ENCODE data around the gene ASB16. TPM values are rescaled to one million over a fixed set of nuclear protein-coding genes. Genes with fewer than 3 reads are reported as not detected.

Gene ASB16
- polyA plus RNA-seq, 1 donor from 2014 or later = not detected

DNA sequence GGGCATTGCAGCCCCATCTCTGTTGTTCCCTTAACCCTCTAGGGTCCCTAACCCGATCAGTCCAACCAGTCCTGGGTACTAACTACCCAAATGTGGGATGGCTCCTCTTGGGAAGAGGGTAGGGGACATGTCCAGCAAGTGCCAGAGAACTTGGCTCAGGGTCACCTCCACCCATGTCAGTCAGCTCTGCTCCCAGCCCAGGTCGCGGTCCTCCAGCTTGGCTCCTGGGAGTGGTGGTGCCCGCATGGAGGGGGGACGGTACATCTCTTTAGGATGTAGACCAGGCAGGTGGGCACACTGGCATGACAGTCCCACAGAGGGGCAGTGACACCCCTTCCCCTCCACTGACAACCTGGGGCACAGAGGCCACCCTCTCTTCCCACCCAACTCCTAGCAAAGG is 22.2 kb downstream of the ASB16 start:
- H3K4me3 ChIP-seq (ENCODE audit: low read length) = no peak overlapping the region
- no peaks in the 10 kb centered on the region for H3K9me3 ChIP-seq (ENCODE audit: low read length)
- H3K36me3 ChIP-seq (ENCODE audit: insufficient read depth, low read length) = peaks cover 10% of the 10 kb centered on the region
- no peak overlapping the region for H3K27ac ChIP-seq (ENCODE audit: low read length)
- H4K20me1 ChIP-seq (ENCODE audit: insufficient read depth) = no peaks in the 10 kb centered on the region
- no peak overlapping the region for H3K9ac ChIP-seq (ENCODE audit: low read length)
- no peak overlapping the region for H3K4me2 ChIP-seq (ENCODE audit: low read length)
- H3K79me2 ChIP-seq (replicated peaks; ENCODE audit: insufficient read depth, low read length) = peaks cover 24% of the 10 kb centered on the region
- H3F3A ChIP-seq (ENCODE audit: insufficient read depth, low read length, poor library complexity, severe bottlenecking) = no peaks in the 10 kb centered on the region
- no peaks in the 10 kb centered on the region for H3K9me2 ChIP-seq (ENCODE audit: insufficient read depth, low read length)
- no peaks in the 10 kb centered on the region for H3K27me3 ChIP-seq (ENCODE audit: insufficient read depth, low read depth, low read length)
- no peak overlapping the region for H2AFZ ChIP-seq (ENCODE audit: low read depth, low read length)
- TF ChIP-seq EP300 (conservative IDR thresholded peaks at IDR 0.05; ENCODE audit: poor library complexity, severe bottlenecking) (no peak), TAF1 (IDR thresholded peaks at IDR 0.05; ENCODE audit: low read depth) (no peak), POLR2AphosphoS5 (IDR thresholded peaks at IDR 0.05) (no peak), SMC3 (conservative IDR thresholded peaks at IDR 0.05; ENCODE audit: poor library complexity) (no peak), EZH2 (IDR thresholded peaks at IDR 0.05; ENCODE audit: borderline replicate concordance, insufficient read depth, low read length, poor library complexity, severe bottlenecking) (no peak), RAD21 (conservative IDR thresholded peaks at IDR 0.05) (no peak), MXI1 (conservative IDR thresholded peaks at IDR 0.05; ENCODE audit: poor library complexity, severe bottlenecking) (no peak)
- TF ChIP-seq, protein P1, sequence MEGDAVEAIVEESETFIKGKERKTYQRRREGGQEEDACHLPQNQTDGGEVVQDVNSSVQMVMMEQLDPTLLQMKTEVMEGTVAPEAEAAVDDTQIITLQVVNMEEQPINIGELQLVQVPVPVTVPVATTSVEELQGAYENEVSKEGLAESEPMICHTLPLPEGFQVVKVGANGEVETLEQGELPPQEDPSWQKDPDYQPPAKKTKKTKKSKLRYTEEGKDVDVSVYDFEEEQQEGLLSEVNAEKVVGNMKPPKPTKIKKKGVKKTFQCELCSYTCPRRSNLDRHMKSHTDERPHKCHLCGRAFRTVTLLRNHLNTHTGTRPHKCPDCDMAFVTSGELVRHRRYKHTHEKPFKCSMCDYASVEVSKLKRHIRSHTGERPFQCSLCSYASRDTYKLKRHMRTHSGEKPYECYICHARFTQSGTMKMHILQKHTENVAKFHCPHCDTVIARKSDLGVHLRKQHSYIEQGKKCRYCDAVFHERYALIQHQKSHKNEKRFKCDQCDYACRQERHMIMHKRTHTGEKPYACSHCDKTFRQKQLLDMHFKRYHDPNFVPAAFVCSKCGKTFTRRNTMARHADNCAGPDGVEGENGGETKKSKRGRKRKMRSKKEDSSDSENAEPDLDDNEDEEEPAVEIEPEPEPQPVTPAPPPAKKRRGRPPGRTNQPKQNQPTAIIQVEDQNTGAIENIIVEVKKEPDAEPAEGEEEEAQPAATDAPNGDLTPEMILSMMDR (IDR thresholded peaks at IDR 0.05; ENCODE audit: poor library complexity, severe bottlenecking) = no peak
- TF ChIP-seq, protein P2, sequence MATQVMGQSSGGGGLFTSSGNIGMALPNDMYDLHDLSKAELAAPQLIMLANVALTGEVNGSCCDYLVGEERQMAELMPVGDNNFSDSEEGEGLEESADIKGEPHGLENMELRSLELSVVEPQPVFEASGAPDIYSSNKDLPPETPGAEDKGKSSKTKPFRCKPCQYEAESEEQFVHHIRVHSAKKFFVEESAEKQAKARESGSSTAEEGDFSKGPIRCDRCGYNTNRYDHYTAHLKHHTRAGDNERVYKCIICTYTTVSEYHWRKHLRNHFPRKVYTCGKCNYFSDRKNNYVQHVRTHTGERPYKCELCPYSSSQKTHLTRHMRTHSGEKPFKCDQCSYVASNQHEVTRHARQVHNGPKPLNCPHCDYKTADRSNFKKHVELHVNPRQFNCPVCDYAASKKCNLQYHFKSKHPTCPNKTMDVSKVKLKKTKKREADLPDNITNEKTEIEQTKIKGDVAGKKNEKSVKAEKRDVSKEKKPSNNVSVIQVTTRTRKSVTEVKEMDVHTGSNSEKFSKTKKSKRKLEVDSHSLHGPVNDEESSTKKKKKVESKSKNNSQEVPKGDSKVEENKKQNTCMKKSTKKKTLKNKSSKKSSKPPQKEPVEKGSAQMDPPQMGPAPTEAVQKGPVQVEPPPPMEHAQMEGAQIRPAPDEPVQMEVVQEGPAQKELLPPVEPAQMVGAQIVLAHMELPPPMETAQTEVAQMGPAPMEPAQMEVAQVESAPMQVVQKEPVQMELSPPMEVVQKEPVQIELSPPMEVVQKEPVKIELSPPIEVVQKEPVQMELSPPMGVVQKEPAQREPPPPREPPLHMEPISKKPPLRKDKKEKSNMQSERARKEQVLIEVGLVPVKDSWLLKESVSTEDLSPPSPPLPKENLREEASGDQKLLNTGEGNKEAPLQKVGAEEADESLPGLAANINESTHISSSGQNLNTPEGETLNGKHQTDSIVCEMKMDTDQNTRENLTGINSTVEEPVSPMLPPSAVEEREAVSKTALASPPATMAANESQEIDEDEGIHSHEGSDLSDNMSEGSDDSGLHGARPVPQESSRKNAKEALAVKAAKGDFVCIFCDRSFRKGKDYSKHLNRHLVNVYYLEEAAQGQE (IDR thresholded peaks at IDR 0.05; ENCODE audit: borderline replicate concordance) = no peak

DNA sequence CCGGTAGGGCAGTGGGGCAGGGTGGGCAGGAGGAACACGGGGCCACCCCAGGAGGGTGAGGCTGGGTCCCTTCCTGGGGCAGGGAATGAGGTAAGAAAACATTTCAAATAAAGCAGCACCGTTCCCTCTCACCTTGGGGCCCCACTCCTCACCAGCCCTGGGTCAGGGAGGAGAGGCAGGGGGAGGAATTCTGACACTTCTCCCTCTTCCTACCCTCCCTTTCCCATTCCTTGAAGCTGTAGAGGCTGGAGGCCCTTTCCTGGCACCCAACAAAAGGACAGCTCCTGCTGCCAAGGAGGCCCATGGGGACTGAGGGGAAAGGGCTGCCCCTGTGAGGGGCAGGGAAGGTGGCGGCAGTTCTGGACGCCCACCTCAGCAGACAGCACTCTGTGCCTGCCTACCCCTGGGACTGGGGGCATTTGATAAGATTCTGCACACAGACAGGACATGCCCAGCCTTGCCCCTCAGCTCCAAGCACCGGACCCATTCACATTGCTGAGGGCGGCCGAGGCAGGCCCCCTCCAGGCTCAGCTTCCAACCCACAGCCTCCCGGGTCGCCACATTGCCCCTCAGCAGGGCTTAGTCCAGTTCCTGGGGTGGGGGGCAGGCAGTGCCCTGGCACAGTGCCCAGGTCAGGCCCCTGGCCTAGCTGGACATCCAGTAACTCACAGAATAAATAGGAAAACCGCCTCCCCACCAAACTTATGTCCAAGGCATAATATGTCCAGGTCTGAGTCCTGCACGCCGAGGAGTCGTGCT is 23.0 kb downstream of the ASB16 start:
- no peaks in the 10 kb centered on the region for H3F3A ChIP-seq (ENCODE audit: insufficient read depth, low read length, poor library complexity, severe bottlenecking)
- TF ChIP-seq POLR2AphosphoS5 (IDR thresholded peaks at IDR 0.05) (no peak), TAF1 (IDR thresholded peaks at IDR 0.05; ENCODE audit: low read depth) (no peak), RAD21 (conservative IDR thresholded peaks at IDR 0.05) (no peak), EP300 (conservative IDR thresholded peaks at IDR 0.05; ENCODE audit: poor library complexity, severe bottlenecking) (no peak), EZH2 (IDR thresholded peaks at IDR 0.05; ENCODE audit: borderline replicate concordance, insufficient read depth, low read length, poor library complexity, severe bottlenecking) (no peak), SMC3 (conservative IDR thresholded peaks at IDR 0.05; ENCODE audit: poor library complexity) (no peak), MXI1 (conservative IDR thresholded peaks at IDR 0.05; ENCODE audit: poor library complexity, severe bottlenecking) (no peak)
- TF ChIP-seq, protein P2 (IDR thresholded peaks at IDR 0.05; ENCODE audit: borderline replicate concordance) = no peak
- TF ChIP-seq, protein P1 (IDR thresholded peaks at IDR 0.05; ENCODE audit: poor library complexity, severe bottlenecking) = no peak
- H2AFZ ChIP-seq (ENCODE audit: low read depth, low read length) = no peak overlapping the region
- no peak overlapping the region for H3K27ac ChIP-seq (ENCODE audit: low read length)
- no peaks in the 10 kb centered on the region for H3K9me2 ChIP-seq (ENCODE audit: insufficient read depth, low read length)
- H3K4me3 ChIP-seq (ENCODE audit: low read length) = no peak overlapping the region
- H3K9me3 ChIP-seq (ENCODE audit: low read length) = no peaks in the 10 kb centered on the region
- H3K79me2 ChIP-seq (replicated peaks; ENCODE audit: insufficient read depth, low read length) = peaks cover 24% of the 10 kb centered on the region
- no peaks in the 10 kb centered on the region for H4K20me1 ChIP-seq (ENCODE audit: insufficient read depth)
- no peak overlapping the region for H3K9ac ChIP-seq (ENCODE audit: low read length)
- no peaks in the 10 kb centered on the region for H3K27me3 ChIP-seq (ENCODE audit: insufficient read depth, low read depth, low read length)
- H3K4me2 ChIP-seq (ENCODE audit: low read length) = no peak overlapping the region
- H3K36me3 ChIP-seq (ENCODE audit: insufficient read depth, low read length) = peaks cover 10% of the 10 kb centered on the region
